Pancreas (tissue), 10 donors: Measurements from ENCODE around the gene PHGDH. TPM values are rescaled to one million over a fixed set of nuclear protein-coding genes. Genes with fewer than 3 reads are reported as not detected.
A peak's percentile ranks its signal among the peaks of the same experiment; 100 is the strongest.

Source experiments
- ATAC-seq, 4 donors: fragments of 200-7000 bp; cut with Tn5 transposase; one replicate each; pipeline versions ENCODE4 v1.8.0 to v1.9.1; 2020; ENCODE audit warnings: mild to moderate bottlenecking in 4 of 4, moderate library complexity in 4 of 4
- DNase-seq, 6 donors: peaks; one replicate each; pipeline ENCODE4 v3.0.0-alpha.2; 2020
- FAIRE-seq: peaks from 2 replicates; lab custom pipeline; 2012; peaks lifted over from hg19 to GRCh38; lab: Jason Lieb, UNC
- H3K27ac ChIP-seq, 4 donors: fragments of 200-600 bp; sonication (generic); 1 replicate in 3 of 4; 2 replicates in 1 of 4; pipeline versions ENCODE4 v1.5.0 to v1.8.0; 2020
- H3K27me3 ChIP-seq, 4 donors: fragments of 200-600 bp; one replicate each; pipeline ENCODE4 v1.8.0; 2021
- H3K36me3 ChIP-seq, 3 donors: fragments of 200-600 bp; sonication (generic) in 1 of 3; one replicate each; pipeline versions ENCODE4 v1.5.0 to v1.8.0; 2020 to 2021
- H3K4me1 ChIP-seq, 3 donors: fragments of 200-600 bp; one replicate each; pipeline ENCODE4 v1.8.0; 2021
- H3K4me3 ChIP-seq, 4 donors: fragments of 200-600 bp; sonication (generic) in 2 of 4; one replicate each; pipeline versions ENCODE4 v1.5.0 to v1.8.0; 2020 to 2021
- H3K9me3 ChIP-seq, 4 donors: fragments of 200-600 bp; one replicate each; pipeline ENCODE4 v1.8.0; 2021
- CTCF ChIP-seq, 4 donors: fragments of 200-600 bp; sonication (generic) in 3 of 4; IDR thresholded peaks; one replicate each; pipeline versions ENCODE4 v1.5.0 to v1.8.0; 2021; ENCODE audit warnings: antibody characterized with exemption in 4 of 4
- WGBS, 2 donors: extraction: QIAGEN DNeasy Blood & Tissue Kit; methylation state at CpG; one replicate each; pipeline ENCODE4 v1.1.7; 2013; 5-methylcytosine and 5-hydroxymethylcytosine counted together
- intact Hi-C, 3 donors: fragments of 100-400 bp; cut with DNase I; formaldehyde crosslinking; loops; one replicate each; pipeline versions ENCODE4 v1.11.1 to v1.14.2; 2022
- polyA plus RNA-seq, 2 donors: library from polyadenylated mRNA; stranded (reverse); fragments of 200-250 nt; gene quantifications; one replicate each; pipeline ENCODE4 v1.2.3, GENCODE V29; 2013
- total RNA-seq, 6 donors: library from RNA; stranded (reverse); fragmentation: NEBNext Ultra II Directional in 4 of 6; extraction: Animal tissue kit (Norgen Biotek cat#: 25700) in 4 of 6; gene quantifications; one replicate each; pipeline versions ENCODE4 v1.2.1 to v1.2.4, GENCODE V29; 2021 to 2023
- donor health status: healthy with polysubstance abuse.
- donor health status: DM: no; HTN: no; CAD: no; lungs with moderate emphysema.
- donor health status: DM: no; HTN: no; CAD: no.
- donor health status: control.
- donor health status: control.
- donor health status: Bipolar disorder and iron deficiency.
- donor health status: DM: yes; HTN: yes; CAD: no.
- donor health status: DM: no; HTN: no; CAD: no.
- donor health status: DM: no; HTN: no; CAD: no.
- donor health status: DM: yes; HTN: yes; CAD: no.

PHGDH gene
- total and polyA plus RNA-seq, 8 donors: 28.2 to 357 (median 70.4) TPM

- FAIRE-seq (no peak), ATAC-seq (peak in 3 of 4 donors; percentile 40 to 47 (median 41)), DNase-seq (no peak)
- intact Hi-C loops: no loop called here
- Histone ChIP-seq H3K27me3 (no peaks in the 10 kb centered on the region), H3K27ac (no peak overlapping the region), H3K4me1 (peaks cover 6 to 16% (median 10%) of the 10 kb centered on the region in 3 donors), H3K36me3 (no peaks in the 10 kb centered on the region), H3K4me3 (no peak overlapping the region), H3K9me3 (no peaks in the 10 kb centered on the region)
- 50 to 61% methylated on average over 3 of the region's 3 CpGs for WGBS, 2 donors
- no peak for TF ChIP-seq CTCF (IDR thresholded peaks at IDR 0.05)
Observed at GRCh38 chr1:119773711-119774241, 62.0 kb downstream of the PHGDH start.

- DNase-seq (no peak), ATAC-seq (peak in 2 of 4 donors; percentile 11 to 27), FAIRE-seq (no peak)
- TF ChIP-seq CTCF (IDR thresholded peaks at IDR 0.05): no peak
- no peaks in the 10 kb centered on the region for H3K9me3 ChIP-seq
- no peak overlapping the region for H3K4me3 ChIP-seq
- WGBS, 2 donors: 36 to 39% methylated on average over 7 of the region's 7 CpGs
- peaks cover 13 to 23% (median 14%) of the 10 kb centered on the region in 3 donors for H3K4me1 ChIP-seq
- peak overlapping the region in 1 of 4 donors; percentile 24 for H3K27ac ChIP-seq
- intact Hi-C loops: no loop called here
- no peaks in the 10 kb centered on the region for H3K27me3 ChIP-seq
- no peaks in the 10 kb centered on the region for H3K36me3 ChIP-seq
Observed at GRCh38 chr1:119774746-119775490, 63.2 kb downstream of the PHGDH start.

DNA sequence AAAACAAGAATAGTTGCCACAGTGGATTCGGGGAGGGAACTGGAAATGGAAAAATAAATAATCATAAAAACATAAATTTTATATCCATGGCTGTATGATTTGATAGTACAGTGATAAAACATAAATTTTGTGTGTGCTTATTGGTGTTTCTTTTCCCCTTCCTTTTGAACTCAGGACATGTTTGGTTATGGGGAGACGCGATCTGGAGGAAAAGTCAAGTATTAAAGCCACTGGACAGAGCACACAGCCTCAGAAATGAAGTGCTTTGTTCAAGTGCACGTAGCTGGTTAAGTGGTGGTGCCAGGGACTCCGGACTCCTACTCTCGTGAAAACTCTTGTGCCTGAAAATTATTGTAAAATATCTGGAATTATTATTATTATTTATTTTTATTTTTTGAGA lies 66.6 kb downstream of the PHGDH start:
- ATAC-seq: no peak
- 92 to 96% methylated on average over 6 of the region's 6 CpGs for WGBS, 2 donors
- DNase-seq: no peak
- Histone ChIP-seq H3K27me3 (no peaks in the 10 kb centered on the region), H3K4me3 (no peak overlapping the region), H3K9me3 (no peaks in the 10 kb centered on the region), H3K4me1 (peaks cover 14 to 20% (median 18%) of the 10 kb centered on the region in 3 donors), H3K36me3 (no peaks in the 10 kb centered on the region), H3K27ac (no peak overlapping the region)
- intact Hi-C loops: no loop called here
- no peak for FAIRE-seq
- TF ChIP-seq CTCF (IDR thresholded peaks at IDR 0.05): no peak

DNA sequence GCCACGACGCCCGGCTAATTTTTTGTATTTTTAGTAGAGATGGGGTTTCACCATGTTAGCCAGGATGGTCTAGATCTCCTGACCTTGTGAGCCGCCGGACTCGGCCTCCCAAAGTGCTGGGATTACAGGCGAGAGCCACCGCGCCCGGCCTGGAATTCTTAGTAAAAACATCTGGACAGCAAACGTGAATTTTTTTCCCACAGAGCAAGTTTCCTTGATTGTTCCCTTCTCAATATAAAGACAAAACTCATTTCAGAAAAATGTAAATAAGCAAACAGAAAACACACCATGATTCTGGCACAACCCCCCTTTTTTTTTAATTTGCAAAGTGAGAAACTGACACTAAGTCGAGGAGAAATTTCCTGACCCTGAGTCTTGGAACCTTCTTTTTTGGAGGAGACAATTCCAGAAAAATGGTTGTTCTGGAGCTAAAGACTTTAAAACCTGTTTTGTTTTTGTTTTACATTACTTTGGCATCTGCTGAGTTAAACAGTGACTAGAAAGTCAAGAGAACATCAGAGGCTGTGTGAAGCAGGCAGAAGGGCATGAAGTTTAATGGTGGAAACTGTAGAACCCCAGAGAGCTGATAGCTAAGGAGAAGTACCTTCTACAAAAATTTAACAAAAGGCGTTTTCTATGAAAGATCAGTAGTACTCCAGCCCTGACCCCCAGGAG lies 67.3 kb downstream of the PHGDH start:
- FAIRE-seq: no peak
- Histone ChIP-seq H3K4me3 (no peak overlapping the region), H3K27ac (peak overlapping the region in 2 of 4 donors; percentile 4 to 49), H3K4me1 (peaks cover 7 to 17% (median 14%) of the 10 kb centered on the region in 3 donors), H3K36me3 (no peaks in the 10 kb centered on the region), H3K27me3 (no peaks in the 10 kb centered on the region), H3K9me3 (no peaks in the 10 kb centered on the region)
- intact Hi-C loops: no loop called here
- peak in 3 of 4 donors; percentile 13 to 20 (median 19) for ATAC-seq
- no peak for DNase-seq
- no peak for TF ChIP-seq CTCF (IDR thresholded peaks at IDR 0.05)
- 87% methylated on average over 11 to 13 of the region's 13 CpGs for whole genome bisulfite sequencing, 2 donors
